ENCODE results near the gene MAST2.
"Not testable (repeated sequence)": the region's sequence is repeated elsewhere in the genome, so short reads cannot be mapped to it uniquely, and the experiment has no call there.

Gene MAST2

DNA sequence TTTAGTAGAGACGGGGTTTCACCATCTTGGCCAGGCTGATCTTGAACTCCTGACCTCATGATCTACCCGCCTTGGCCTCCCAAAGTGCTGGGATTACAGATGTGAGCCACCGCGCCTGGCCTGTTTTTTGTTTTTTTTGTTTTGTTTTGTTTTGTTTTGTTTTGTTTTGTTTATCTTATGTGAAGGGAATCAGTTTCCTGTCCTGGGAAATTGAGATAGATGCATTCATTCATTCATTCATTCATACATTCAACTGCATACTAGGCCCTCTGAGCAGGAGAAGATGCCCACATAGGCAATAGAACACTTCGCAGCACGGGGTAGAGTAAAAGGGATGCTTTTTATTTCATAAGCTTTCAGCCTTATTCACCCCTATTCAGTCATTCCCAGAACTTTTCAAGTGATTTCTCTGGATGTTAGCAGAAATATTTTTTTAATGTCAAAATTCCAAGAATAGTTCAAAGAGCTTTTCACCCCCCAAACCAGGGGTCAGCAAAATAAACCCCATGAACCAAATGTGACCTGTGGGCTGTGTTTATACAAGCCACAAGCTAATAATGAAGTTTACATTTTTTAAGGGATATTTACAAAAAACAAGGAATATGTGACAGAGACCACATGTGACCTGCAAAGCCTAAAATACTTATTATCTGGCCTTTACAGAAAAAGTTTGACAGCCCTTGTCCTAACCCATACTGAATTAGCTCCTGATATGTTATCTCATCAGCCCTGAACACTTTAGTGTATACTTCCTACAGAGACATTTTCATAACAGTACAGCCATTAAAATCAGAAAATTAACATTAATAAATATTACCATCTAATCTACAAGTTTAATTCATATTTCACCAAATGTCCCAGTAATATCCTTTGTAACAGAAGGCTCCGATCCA lies 127.1 kb downstream of the MAST2 start:
- no peak for DNase-seq (ENCODE audit: low read depth in 2 of 3, low spot score in 2 of 3)

DNA sequence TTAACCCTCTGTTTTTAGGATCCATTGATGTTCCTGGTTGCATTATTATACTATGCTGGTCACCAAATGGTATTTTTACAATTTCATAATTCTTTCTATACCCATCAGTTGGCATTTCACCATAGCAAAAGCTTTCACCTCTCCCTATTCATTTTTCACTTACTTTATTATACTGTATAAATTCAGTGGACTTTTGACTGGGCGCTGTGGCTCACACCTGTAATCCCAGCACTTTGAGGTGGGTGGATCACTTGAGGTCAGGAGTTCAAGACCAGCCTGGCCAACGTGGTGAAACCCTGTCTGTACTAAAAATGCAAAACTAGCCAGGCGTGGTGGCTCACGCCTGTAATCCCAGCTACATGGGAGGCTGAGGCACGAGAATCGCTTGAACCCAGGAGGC lies 128.8 kb downstream of the MAST2 start:
- DNase-seq (ENCODE audit: low read depth in 2 of 3, low spot score in 2 of 3): not testable (repeated sequence)

DNA sequence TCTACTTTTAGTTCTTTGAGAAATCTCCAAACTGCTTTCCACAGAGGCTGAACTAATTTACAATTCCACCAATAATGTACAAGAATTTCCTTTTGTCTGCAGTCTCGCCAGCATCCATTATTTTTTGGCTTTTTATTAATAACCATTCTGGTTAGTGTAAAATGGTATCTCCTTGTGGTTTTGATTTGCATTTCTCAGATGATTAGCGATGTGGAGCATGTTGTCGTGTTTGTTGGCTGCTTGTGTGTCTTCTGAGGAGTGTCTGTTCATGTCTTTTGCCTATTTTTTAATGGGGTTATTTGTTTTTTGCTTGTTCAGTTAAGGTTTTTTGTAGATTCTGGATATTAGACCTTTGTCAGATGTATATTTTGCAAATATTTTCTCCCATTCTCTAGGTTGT lies 131.5 kb downstream of the MAST2 start:
- no peak for DNase-seq (ENCODE audit: low read depth in 2 of 3, low spot score in 2 of 3)

DNA sequence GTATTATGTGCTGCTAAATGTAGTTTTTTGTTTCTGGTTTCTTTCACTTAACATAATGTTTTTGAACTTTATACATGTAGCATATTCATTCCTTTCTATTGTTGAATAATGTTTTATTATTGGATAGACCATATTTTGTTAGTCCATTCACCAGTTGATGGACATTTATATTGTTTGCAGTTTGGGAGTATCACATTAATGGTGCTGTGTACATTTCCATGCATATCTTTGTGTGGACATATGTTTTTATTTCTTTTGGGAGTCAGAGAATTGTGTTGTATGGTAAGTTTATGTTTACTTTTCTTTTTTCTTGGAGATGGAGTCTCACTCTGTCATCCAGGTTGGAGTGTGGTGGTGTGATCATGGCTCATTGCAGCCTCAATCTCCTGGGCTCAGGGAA lies 134.6 kb downstream of the MAST2 start:
- DNase-seq (ENCODE audit: low read depth in 2 of 3, low spot score in 2 of 3): no peak

DNA sequence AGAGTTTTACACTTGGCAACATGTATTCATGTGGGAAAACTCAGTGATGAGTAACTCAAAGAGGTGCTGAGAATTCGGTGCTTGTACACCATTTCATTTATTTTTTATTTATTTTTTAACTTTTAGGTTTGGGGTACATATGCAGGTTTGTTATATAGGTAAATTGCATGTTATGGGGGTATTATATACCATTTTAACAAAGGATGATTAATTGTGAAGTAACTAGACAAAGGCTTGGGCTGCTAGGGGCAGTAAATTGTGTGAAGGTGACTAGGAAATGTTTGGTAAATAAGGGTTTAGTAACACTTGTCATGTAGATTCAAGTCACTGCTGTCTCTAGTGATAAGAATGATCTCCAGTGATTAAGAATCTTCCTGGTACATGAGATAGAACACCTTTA lies 139.0 kb downstream of the MAST2 start:
- DNase-seq (ENCODE audit: low read depth in 2 of 3, low spot score in 2 of 3): no peak

DNA sequence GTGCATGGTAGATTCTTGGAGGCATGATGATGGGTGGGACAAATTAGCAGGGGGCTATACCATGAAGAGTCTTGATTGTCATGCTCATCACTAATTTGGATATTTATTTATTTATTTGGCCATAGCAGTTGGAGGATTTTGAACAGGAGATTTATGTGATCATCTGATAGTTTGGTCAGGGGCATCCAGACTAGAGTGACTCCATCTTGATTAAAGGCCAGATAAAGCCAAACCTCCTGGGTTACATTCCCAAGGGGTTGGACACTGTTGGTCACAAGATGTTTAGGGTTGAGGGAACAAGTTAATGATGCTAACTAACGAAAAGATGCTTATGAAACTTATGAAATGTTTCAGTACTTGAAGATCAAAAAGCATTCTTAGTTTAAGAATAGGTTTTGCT lies 139.8 kb downstream of the MAST2 start:
- DNase-seq (ENCODE audit: low read depth in 2 of 3, low spot score in 2 of 3): no peak

DNA sequence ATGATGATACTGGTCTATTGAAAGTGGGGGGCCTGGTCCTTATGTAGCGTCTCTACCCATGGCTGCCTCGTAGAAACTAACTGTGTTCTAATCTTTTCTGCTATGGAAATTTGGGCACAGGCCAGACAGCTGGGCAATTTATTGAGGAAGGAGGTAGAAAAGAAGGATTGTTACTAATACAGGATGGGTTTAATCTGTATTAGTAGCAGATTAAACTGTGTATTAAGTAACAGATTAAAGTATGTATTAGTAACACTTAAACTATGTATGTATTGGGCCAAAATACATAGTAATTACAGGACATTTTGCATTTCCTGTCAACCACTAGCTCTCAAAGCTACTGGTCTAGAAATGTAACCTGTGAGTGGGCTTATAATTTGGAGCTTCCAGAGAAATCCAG lies 142.0 kb downstream of the MAST2 start:
- no peak for DNase-seq (ENCODE audit: low read depth in 2 of 3, low spot score in 2 of 3)

DNA sequence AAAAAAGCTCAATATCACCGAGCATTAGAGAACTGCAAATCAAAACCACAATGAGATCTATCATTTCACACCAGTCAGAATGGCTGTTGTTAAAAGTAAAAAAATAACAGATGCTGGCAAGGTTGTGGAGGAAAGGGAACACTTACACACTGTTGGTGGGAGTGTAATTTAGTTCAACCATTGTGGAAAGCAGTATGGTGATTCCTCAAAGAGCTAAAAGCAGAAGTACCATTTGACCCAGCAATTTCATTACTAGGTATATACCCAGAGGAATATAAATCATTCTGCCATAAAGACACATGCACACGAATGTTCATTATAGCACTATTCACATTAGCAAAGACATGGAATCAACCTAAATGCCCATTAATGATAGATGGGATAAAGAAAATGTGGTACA lies 146.1 kb downstream of the MAST2 start:
- not testable (repeated sequence) for DNase-seq (ENCODE audit: low read depth in 2 of 3, low spot score in 2 of 3)

DNA sequence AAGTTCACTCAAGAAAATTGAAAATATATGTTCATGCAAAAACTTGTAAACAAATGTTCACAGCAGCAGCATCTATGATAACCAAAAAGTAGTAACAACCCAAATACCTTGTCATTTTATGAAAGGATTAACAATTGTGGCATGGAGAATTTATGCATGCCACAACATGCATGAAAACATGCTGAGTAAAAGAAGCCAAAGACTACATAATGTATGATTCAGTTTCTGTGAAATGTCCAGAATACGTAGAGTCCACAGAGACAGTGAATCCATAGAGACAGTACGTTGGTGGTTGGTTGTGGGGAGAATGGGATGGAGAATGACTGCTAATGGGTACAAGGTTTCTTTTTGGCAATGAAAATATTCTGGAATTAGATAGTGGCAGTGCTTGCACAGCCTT lies 148.7 kb downstream of the MAST2 start:
- no peak for DNase-seq (ENCODE audit: low read depth in 2 of 3, low spot score in 2 of 3)

DNA sequence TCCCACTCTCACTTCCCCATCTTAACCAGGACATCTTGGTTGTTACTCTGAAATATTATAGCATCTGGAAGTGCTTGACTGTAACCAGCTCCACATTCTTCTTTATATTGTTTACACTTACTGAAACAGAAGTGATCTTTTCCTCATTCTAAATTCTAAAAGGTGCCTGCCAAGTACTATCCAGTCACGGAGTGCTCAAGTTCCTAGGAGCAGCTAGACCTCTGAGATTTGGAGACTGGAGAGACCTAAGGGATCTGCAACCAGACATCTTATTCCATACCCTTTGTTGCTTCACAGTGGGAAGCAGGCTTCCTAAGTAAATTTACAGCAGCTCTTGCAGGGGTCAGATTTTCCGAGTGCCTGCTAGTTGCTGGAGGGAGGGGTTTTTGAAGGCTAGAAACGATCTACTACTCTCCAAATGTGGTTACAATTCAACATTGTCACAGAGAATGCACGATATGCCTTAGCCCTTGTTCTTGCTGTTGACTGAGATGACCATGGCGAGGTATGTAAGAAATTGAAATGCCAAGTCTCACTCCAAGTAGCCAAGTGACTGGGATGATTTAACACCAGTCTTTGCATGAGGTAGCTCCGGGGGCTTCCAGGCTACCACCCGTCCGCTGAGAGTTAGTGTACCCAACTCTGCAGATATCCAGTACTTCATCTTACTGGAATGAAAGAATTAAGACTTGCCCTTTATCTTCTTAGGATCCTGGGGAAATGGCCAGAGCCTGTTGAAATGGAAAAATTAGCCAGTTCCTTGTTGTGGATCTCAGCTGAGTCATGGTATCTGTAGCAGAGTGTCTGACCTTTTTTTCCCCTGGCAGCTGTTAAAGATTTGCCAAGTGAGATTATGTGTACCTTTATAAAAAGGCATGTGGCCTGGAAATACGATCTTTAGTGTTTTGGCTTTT lies 150.8 kb downstream of the MAST2 start:
- DNase-seq (ENCODE audit: low read depth in 2 of 3, low spot score in 2 of 3): no peak

DNA sequence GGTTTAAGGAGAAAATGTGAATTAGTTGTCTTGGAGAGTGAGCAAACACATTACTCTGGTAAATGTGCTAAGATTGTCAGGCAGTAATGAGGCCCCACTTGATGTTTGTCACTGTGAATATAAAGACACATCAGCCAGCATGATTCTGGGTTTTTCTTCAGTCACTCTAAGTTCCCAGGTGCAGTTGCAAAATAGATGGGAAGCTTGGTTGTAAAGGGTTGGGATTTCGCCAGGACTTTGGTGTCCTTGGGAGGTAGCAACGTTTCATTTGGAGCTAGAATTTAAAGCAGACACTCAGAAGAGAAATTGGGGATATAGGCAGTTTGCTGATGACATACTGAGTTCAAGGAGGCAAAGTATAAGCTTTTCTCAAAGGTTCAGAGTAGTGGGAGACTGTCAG lies 154.3 kb downstream of the MAST2 start:
- DNase-seq (ENCODE audit: low read depth in 2 of 3, low spot score in 2 of 3): no peak

DNA sequence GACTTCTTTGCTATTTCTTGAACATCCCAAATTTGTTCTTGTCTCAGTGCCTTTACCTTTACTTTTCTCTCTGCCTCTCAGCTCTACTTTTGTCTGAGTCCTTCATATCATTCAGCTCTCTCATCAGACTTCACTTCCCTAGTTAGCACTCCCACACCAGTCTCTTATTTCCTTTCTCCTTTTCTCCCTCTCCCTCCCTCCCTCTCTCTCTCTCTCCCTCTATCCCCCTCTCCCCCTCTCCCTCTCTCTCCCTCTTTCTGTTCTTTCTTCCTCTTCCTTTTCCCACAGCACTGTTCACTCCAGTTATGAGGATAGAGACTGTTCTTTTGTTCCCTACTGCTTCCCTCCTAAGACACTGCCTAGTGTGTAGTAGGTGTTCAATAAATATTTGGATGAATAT lies 154.9 kb downstream of the MAST2 start:
- DNase-seq (ENCODE audit: low read depth in 2 of 3, low spot score in 2 of 3): no peak

DNA sequence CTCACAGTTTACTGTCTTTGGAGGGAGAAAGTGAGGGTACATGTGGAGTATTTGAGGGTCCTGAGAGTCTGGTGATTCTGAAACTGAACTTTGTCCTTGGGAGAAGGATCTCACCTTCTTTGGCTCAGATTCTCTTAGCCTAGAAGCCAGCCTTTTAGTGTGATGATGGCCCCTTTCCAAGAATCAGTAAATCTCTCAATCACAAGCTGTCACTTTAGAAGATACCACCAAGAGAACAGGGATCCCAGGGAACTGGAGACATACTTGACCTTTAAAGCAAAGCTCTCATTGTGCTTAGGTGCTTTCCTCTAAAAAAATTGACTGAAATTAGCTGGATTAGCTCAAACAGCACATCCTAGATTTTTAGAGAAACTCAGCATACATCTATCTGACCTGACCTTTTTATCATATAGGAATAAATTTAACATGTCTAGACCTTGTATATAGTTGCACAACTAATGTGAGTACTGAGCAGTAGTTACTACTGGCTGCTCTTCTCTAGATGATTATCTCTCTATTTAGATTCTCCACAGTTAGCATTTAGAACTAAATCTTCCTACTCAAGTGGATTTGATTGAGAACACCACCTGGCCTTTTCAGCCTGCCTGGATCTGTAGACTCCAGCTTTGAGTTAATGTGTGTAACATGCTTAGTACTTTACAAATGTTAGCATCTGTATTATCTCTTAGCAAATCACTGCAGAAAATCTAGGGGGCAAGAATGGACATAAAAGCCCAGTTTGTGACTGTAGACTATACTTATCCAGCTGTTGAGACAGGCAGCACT lies 157.7 kb downstream of the MAST2 start:
- no peak for DNase-seq (ENCODE audit: low read depth in 2 of 3, low spot score in 2 of 3)

DNA sequence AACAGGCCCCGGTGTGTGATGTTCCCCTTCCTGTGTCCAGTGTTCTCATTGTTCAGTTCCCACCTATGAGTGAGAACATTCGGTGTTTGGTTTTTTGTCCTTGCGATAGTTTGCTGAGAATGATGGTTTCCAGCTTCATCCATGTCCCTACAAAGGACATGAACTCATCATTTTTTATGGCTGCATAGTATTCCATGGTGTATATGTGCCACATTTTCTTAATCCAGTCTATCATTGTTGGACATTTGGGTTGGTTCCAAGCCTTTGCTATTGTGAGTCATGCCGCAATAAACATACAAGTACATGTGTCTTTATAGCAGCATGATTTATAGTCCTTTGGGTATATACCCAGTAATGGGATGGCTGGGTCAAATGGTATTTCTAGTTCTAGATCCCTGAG lies 158.5 kb downstream of the MAST2 start:
- DNase-seq (ENCODE audit: low read depth in 2 of 3, low spot score in 2 of 3): not testable (repeated sequence)

DNA sequence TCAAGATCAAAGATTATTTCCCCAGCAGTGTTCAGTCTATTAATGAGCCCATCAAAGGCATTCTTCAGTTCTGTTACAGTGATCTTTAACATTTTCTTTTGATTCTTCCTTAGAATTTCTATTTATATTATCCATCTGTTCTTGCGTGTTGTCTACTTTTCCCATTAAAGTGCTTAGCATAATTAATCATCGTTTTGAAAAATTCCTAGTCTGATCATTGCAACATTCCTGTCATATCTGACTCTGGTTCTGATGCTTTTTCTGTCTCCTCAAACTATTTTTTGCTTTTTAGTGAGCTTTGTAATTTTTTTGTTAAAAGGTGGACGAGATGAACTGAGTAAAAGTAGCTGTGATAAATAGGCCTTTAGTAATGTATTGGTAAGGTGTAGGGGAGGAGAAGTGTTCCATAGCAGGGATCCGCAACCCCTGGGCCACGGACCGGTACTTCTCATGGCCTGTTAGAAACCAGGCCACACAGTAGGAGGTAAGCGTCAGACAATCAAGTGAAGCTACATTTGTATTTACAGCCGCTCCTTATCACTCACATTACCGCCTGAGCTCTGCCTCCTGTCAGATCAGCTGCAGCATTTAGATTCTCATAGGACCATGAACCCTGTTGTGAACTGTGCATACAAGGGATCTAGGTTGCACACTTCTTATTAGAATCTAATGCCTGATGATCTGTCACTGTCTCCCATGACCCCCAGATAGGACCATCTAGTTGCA lies 165.7 kb downstream of the MAST2 start:
- DNase-seq (ENCODE audit: low read depth in 2 of 3, low spot score in 2 of 3): no peak

DNA sequence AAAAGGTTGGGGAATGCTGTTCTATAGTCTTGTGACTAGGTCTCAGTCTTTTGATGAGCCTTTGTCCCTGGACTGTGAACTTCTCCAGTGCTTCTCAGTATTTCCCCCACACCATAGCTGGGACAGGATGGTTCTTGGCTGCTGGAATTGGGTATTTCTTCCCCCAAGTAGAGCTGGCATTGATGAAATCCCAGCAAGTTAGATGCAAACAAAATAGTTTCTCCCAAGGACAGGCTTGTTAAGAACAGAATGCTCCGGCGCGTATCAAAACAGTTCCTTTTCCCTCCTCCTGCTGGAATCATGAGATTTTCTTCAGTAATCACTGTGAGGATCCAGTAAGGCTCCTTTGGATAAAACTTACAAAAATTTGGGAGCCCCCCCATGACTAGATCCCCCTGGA lies 166.5 kb downstream of the MAST2 start:
- DNase-seq (ENCODE audit: low read depth in 2 of 3, low spot score in 2 of 3): no peak

DNA sequence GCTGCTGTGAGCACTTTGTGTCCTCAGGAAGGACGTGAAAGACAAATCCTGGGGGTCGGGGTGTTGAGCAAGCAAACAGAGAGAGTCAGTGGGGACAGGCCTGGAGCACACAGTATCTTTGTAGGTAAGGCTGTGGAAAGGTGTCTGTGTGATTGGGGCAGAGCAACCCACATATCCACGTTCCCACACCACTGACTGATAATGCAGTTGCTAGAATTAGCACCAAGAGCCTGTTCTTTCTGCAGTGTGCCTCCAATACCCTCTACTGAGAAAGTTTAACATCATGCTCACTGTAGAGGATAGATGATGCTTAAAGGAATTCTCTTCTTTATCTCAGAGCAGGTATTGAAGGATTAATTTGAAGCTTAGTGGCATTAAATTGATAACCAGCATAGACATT lies 167.9 kb downstream of the MAST2 start:
- no peak for DNase-seq (ENCODE audit: low read depth in 2 of 3, low spot score in 2 of 3)

DNA sequence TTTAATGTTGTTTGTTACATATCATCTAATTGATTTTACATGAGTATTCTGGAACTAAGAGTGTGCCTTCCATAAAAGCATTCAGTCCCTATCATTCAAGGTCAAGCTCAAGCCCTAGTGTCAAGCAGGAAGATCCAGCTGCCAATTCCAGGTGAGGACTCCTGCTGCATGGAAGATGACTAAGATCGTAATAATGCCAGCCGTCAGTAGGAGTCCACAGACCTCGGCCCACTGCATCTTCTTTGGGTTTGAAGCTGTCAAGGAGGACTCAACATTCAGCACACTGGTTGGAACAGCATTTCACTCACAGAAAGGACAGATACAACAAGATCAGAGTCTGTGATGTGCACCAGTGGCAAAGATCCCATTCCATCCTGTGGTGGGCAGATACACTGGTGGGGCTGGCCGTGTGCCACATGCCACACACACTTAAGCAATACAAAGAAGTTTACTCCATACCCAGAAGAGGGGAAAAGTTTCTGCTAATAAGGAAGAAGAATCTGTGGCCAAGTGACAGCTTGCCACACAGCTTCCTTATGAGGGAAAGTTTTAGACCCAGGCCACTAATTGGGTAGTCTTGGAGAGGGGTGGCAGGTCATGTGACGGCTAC lies 168.6 kb downstream of the MAST2 start:
- no peak for DNase-seq (ENCODE audit: low read depth in 2 of 3, low spot score in 2 of 3)

DNA sequence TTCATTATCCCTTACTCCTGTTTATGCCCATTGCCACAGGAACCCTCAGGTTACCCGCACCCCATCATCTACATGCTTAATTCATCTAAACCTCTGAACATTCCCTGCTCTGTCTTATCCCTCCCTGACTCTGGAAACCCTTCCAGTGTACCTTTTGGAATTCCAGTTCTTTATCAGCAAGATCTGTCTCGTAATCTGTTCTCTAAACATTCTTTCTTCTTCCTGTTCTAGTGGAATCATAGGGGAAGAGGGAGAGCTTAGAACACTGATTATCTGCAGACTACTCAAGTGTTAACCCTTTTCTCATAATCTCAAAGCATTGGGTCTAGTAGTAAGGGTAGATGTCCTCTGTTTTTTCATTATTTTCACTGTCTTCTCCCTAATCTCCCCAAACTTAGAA lies 169.2 kb downstream of the MAST2 start:
- no peak for DNase-seq (ENCODE audit: low read depth in 2 of 3, low spot score in 2 of 3)

DNA sequence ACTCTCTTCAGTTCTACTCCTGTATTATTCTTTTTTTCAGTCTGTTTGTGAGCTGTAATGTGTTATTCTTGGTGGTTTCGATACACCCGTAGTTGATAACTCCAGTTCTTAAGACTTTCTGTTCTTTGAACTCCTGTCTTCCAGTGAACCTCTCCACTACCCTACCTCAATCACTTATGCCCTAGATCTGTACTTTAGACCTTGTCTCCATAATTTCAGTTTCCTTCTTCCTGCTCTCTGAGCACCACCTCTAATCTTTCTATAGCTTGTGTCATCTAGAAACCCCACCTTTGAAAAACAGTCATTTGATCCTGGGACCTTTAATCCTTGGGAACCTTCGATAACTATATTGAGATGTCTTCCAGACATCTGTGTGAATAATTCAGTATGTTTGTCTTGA lies 169.7 kb downstream of the MAST2 start:
- no peak for DNase-seq (ENCODE audit: low read depth in 2 of 3, low spot score in 2 of 3)
